HG03095 (cell line): ENCODE measurements around the gene TREX2.

ENCODE experiments used
- ATAC-seq: cut with Tn5 transposase; IDR thresholded peaks from one replicate; pipeline ENCODE4 v1.9.1; 2021; ENCODE audit warnings: moderate library complexity; ENCODE audit not compliant: unreplicated experiment

Gene TREX2

GRCh38 chrX:153476666-153477363 is 31.0 kb upstream of the TREX2 start:
- ATAC-seq: no peak

- no peak for ATAC-seq
Measured at GRCh38 chrX:153475751-153476281, 30.0 kb upstream of the TREX2 start.

- no peak for ATAC-seq
Measured at GRCh38 chrX:153475271-153475670, 29.4 kb upstream of the TREX2 start.

GRCh38 chrX:153474718-153475117 is 28.9 kb upstream of the TREX2 start:
- ATAC-seq: no peak

GRCh38 chrX:153474266-153474665 is 28.4 kb upstream of the TREX2 start:
- ATAC-seq: no peak

- ATAC-seq: no peak
Measured at GRCh38 chrX:153473126-153473525, 27.3 kb upstream of the TREX2 start.

- ATAC-seq: no peak
Measured at GRCh38 chrX:153471663-153472280, 25.9 kb upstream of the TREX2 start.

- ATAC-seq: peak; percentile 71
Measured at GRCh38 chrX:153470411-153471363, 24.8 kb upstream of the TREX2 start, which contains the start of gene HAUS7. HAUS7 (minus strand) TSS chrX:153470576; CDS start chrX:153470557, 19 bp downstream.

GRCh38 chrX:153469811-153470410 is 24.1 kb upstream of the TREX2 start:
- peak; percentile 35 for ATAC-seq

GRCh38 chrX:153468008-153468580 is 22.2 kb upstream of the TREX2 start:
- ATAC-seq: no peak

GRCh38 chrX:153465691-153466380 is 20.0 kb upstream of the TREX2 start:
- no peak for ATAC-seq

- no peak for ATAC-seq
Measured at GRCh38 chrX:153464116-153464515, 18.3 kb upstream of the TREX2 start.

GRCh38 chrX:153463556-153463955 is 17.7 kb upstream of the TREX2 start:
- no peak for ATAC-seq

GRCh38 chrX:153463031-153463430 is 17.2 kb upstream of the TREX2 start:
- ATAC-seq: no peak

GRCh38 chrX:153462291-153462690 is 16.4 kb upstream of the TREX2 start:
- ATAC-seq: no peak

GRCh38 chrX:153460826-153461225 is 15.0 kb upstream of the TREX2 start:
- no peak for ATAC-seq

- no peak for ATAC-seq
Measured at GRCh38 chrX:153459986-153460385, 14.1 kb upstream of the TREX2 start.

GRCh38 chrX:153458476-153458875 is 12.6 kb upstream of the TREX2 start:
- ATAC-seq: no peak

GRCh38 chrX:153457827-153458466 is 12.1 kb upstream of the TREX2 start:
- ATAC-seq: no peak
